Liver (tissue), 10 donors: ENCODE results near the gene FRMD6. TPM values are rescaled to one million over a fixed set of nuclear protein-coding genes. Genes with fewer than 3 reads are reported as not detected.

Source experiments
- DNase-seq: peaks from one replicate; pipeline ENCODE4 v3.0.0-alpha.2; 2017; ENCODE audit warnings: low spot score
- H3K27ac ChIP-seq, 2 donors: one replicate each; pipeline ENCODE4 v1.7.0; 2013; ENCODE audit warnings: inconsistent platforms in 2 of 2, low read length in 2 of 2, control low read depth in 1 of 2, low read depth in 1 of 2, mild to moderate bottlenecking in 1 of 2
- H3K27me3 ChIP-seq, 4 donors: one replicate each; pipeline versions ENCODE4 v1.6.1 to v1.7.0; 2013; ENCODE audit warnings: low read length in 3 of 4, inconsistent platforms in 1 of 4, mild to moderate bottlenecking in 1 of 4, moderate library complexity in 1 of 4; ENCODE audit not compliant: control insufficient read depth in 4 of 4, insufficient read depth in 4 of 4
- H3K36me3 ChIP-seq, 4 donors: one replicate each; pipeline versions ENCODE4 v1.6.1 to v1.7.0; 2013; ENCODE audit warnings: low read length in 3 of 4, mild to moderate bottlenecking in 3 of 4, low read depth in 1 of 4, moderate library complexity in 1 of 4; ENCODE audit not compliant: control insufficient read depth in 4 of 4, insufficient read depth in 3 of 4
- H3K4me1 ChIP-seq, 4 donors: one replicate each; pipeline versions ENCODE4 v1.6.1 to v1.7.0; 2013; ENCODE audit warnings: low read length in 3 of 4, mild to moderate bottlenecking in 3 of 4, moderate library complexity in 1 of 4; ENCODE audit not compliant: control insufficient read depth in 4 of 4, insufficient read depth in 4 of 4
- H3K4me3 ChIP-seq, 3 donors: one replicate each; pipeline versions ENCODE4 v1.6.1 to v1.7.0; 2013; ENCODE audit warnings: low read length in 3 of 3, control low read depth in 1 of 3, low read depth in 1 of 3, mild to moderate bottlenecking in 1 of 3
- H3K9ac ChIP-seq, 2 donors: one replicate each; pipeline ENCODE4 v1.7.0; 2013; ENCODE audit warnings: low read length in 2 of 2, mild to moderate bottlenecking in 2 of 2, moderate library complexity in 2 of 2, control low read depth in 1 of 2, low read depth in 1 of 2
- H3K9me3 ChIP-seq, 4 donors: one replicate each; pipeline versions ENCODE4 v1.6.1 to v1.7.0; 2013; ENCODE audit warnings: low read length in 3 of 4; ENCODE audit not compliant: control insufficient read depth in 4 of 4
- CTCF ChIP-seq: fragments of 150-350 bp; IDR thresholded peaks from 2 replicates; pipeline ENCODE4 v1.5.1; 2017; ENCODE audit warnings: improper control_type of control experiment, low read depth, low read length; ENCODE audit not compliant: missing input control
- HNF4A ChIP-seq, 2 donors: conservative IDR thresholded peaks; 2 replicates each; pipeline ENCODE4 v1.6.1; 2016; ENCODE audit warnings: antibody characterized with exemption in 2 of 2, mild to moderate bottlenecking in 2 of 2
- RAD21 ChIP-seq, 2 donors: IDR thresholded peaks; 2 replicates each; pipeline ENCODE4 v1.6.1; 2016; ENCODE audit warnings: antibody characterized with exemption in 2 of 2, mild to moderate bottlenecking in 2 of 2
- REST ChIP-seq: IDR thresholded peaks from 2 replicates; pipeline ENCODE4 v1.6.1; 2016; ENCODE audit warnings: antibody characterized with exemption, mild to moderate bottlenecking
- WGBS: extraction: QIAGEN DNeasy Blood & Tissue Kit; methylation state at CpG from one replicate; pipeline ENCODE4 v1.1.7; 2013; 5-methylcytosine and 5-hydroxymethylcytosine counted together
- polyA plus RNA-seq, 2 donors: library from polyadenylated mRNA; stranded (reverse) in 1 of 2; unstranded in 1 of 2; fragments of 200-250 nt in 1 of 2; fragments of >200 nt in 1 of 2; fragmentation: Nextera tagmentation in 1 of 2; extraction: Ambion mirVana in 1 of 2; gene quantifications; one replicate each; pipeline versions ENCODE4 v1.2.1 to v1.2.3, GENCODE V29; 2013 to 2015
- small RNA-seq: library from RNA; depleted of rRNA; stranded (forward); fragments of <200 nt; gene quantifications from one replicate; pipeline ENCODE3, GENCODE V24; 2014
- total RNA-seq, 2 donors: library from RNA; depleted of rRNA; stranded (reverse); fragments of >200 nt; gene quantifications; one replicate each; pipeline ENCODE4 v1.2.3, GENCODE V29; 2014
- donor health status: healthy.
- donor health status: healthy.
- donor health status: healthy.
- donor health status: healthy.
- donor health status: healthy.

Gene FRMD6
- total and polyA plus RNA-seq, 4 donors, result 2.4 to 10.0 (median 3.4) TPM

GRCh38 chr14:51780006-51780692 is 128.4 kb downstream of the FRMD6 start:
- peaks cover 0 to 4% (median under 1%) of the 10 kb centered on the region in 4 donors for H3K27me3 ChIP-seq
- H3K9me3 ChIP-seq, result no peaks in the 10 kb centered on the region
- WGBS, result 6% methylated on average over 13 of the region's 13 CpGs
- TF ChIP-seq CTCF (peak; percentile 83), HNF4A (conservative IDR thresholded peaks at IDR 0.05) (no peak), RAD21 (IDR thresholded peaks at IDR 0.05) (peak; percentile 91 to 94), REST (no peak)
- no peak overlapping the region for H3K9ac ChIP-seq
- no peak overlapping the region for H3K4me3 ChIP-seq
- no peak overlapping the region for H3K27ac ChIP-seq
- H3K36me3 ChIP-seq, result no peaks in the 10 kb centered on the region
- no peaks in the 10 kb centered on the region for H3K4me1 ChIP-seq
- DNase-seq, result peak; percentile 65

Small RNA genes lying within 50 kb of the gene (small RNA-seq; reads per million reads assigned to genes)
- gene OR7E159P (not detected), gene RNA5SP385 (not detected), gene RNU6-301P (not detected)

Other genes with a start within 250 kb of the FRMD6 start
- 10 to 100 TPM in 1 of 2 donors, 1 to 10 TPM in 1; 5.2 to 11.2 TPM for gene GNG2, start 208.7 kb downstream of the FRMD6 start, total RNA-seq
- 1 to 10 TPM; 3.5 to 3.7 TPM for gene GNG2, start 208.7 kb downstream of the FRMD6 start, polyA plus RNA-seq